ENCODE data around the gene CHRDL2. TPM values are rescaled to one million over a fixed set of nuclear protein-coding genes. Genes with fewer than 3 reads are reported as not detected.

CHRDL2 gene
- total RNA-seq (2022) (2.5 and 3.4 TPM in 2 replicates), Bru-seq, nascent RNA (percentile 30 among the genes with signal in this experiment), BruChase-seq, experiment 1, labeled RNA remaining after a 2-hour chase (percentile 21 among the genes with signal in this experiment), BruChase-seq, experiment 2, labeled RNA remaining after a 6-hour chase (percentile 25 among the genes with signal in this experiment)
- long read RNA-seq, partial matches to known transcripts = 1 of 4 reads
- long read RNA-seq, other reads (novel, unspliced or antisense) = 0 of 4 reads

- Histone ChIP-seq H3K27me3 (replicated peaks; ENCODE audit: control insufficient read depth, insufficient read depth, low read length) (no peaks in the 10 kb centered on the region), H3K9me3 (no peaks in the 10 kb centered on the region), H3K36me3 (ENCODE audit: control insufficient read depth, insufficient read depth, low read length) (no peaks in the 10 kb centered on the region), H3K4me3 (ENCODE audit: low read depth, low read length) (peak within 1 kb of the TSS; percentile 49), H3K4me1 (peaks cover 13% of the 10 kb centered on the region)
- H3K4me3 Mint-ChIP-seq (ENCODE audit: unreplicated experiment) = peak within 1 kb of the TSS; percentile 75
- H3K27ac Mint-ChIP-seq (ENCODE audit: unreplicated experiment) = no peak within 1 kb of the TSS
- peaks cover 21% of the 10 kb centered on the region for H3K4me1 Mint-ChIP-seq (ENCODE audit: low read depth, unreplicated experiment)
- intact Hi-C loops (cut with micrococcal nuclease; ENCODE audit: unreplicated experiment) = no loop called here
- CTCF ChIA-PET = interaction anchor here (0.8 to 2.1 kb wide), 3 partner anchors 21 to 96 kb away, joined by 3 to 10 read pairs (median 3); no protein-coding TSS in a partner anchor
- POLR2A ChIA-PET = no interaction called here
- peak in 1 of 2 experiments; percentile 67 for DNase-seq
- peak in 1 of 2 experiments; percentile 20 for TF ChIP-seq CTCF (IDR thresholded peaks at IDR 0.05; ENCODE audit: insufficient read depth in 1 of 2, low read depth in 1 of 2, low read length in 1 of 2, severe bottlenecking in 1 of 2, unreplicated experiment in 1 of 2)
- H3K27me3 Mint-ChIP-seq (ENCODE audit: insufficient read depth, unreplicated experiment) = peaks cover 22% of the 10 kb centered on the region
- H3K9me3 Mint-ChIP-seq (ENCODE audit: unreplicated experiment) = no peaks in the 10 kb centered on the region
- BruUV-seq (replicated peaks) = no TSS peak
- no peaks in the 10 kb centered on the region for H3K36me3 Mint-ChIP-seq (ENCODE audit: insufficient read depth, unreplicated experiment)
These were observed at the start of gene CHRDL2 for GRCh38 chr11:74731301-74732094. Gene CHRDL2 (minus strand): TSS chr11:74731426. CDS start chr11:74730888, 538 bp downstream.

GRCh38 chr11:74780248-74781005 lies 49.2 kb upstream of the CHRDL2 start:
- no peaks in the 10 kb centered on the region for H3K36me3 Mint-ChIP-seq (ENCODE audit: insufficient read depth, unreplicated experiment)
- ChIA-PET POLR2A (no interaction called here), CTCF (no interaction called here)
- H3K9me3 Mint-ChIP-seq (ENCODE audit: unreplicated experiment) = no peaks in the 10 kb centered on the region
- intact Hi-C loops (cut with micrococcal nuclease; ENCODE audit: unreplicated experiment) = no loop called here
- BruUV-seq (replicated peaks) = no TSS peak
- no peaks in the 10 kb centered on the region for H3K27me3 Mint-ChIP-seq (ENCODE audit: insufficient read depth, unreplicated experiment)
- DNase-seq = no peak
- Histone ChIP-seq H3K9me3 (no peaks in the 10 kb centered on the region), H3K4me3 (ENCODE audit: low read depth, low read length) (no peak overlapping the region), H3K27me3 (replicated peaks; ENCODE audit: control insufficient read depth, insufficient read depth, low read length) (no peaks in the 10 kb centered on the region), H3K4me1 (no peaks in the 10 kb centered on the region), H3K36me3 (ENCODE audit: control insufficient read depth, insufficient read depth, low read length) (no peaks in the 10 kb centered on the region)
- H3K4me1 Mint-ChIP-seq (ENCODE audit: low read depth, unreplicated experiment) = peaks cover 7% of the 10 kb centered on the region
- TF ChIP-seq CTCF (IDR thresholded peaks at IDR 0.05; ENCODE audit: insufficient read depth in 1 of 2, low read depth in 1 of 2, low read length in 1 of 2, severe bottlenecking in 1 of 2, unreplicated experiment in 1 of 2) = no peak
- H3K27ac Mint-ChIP-seq (ENCODE audit: unreplicated experiment) = no peak overlapping the region
- H3K4me3 Mint-ChIP-seq (ENCODE audit: unreplicated experiment) = no peak overlapping the region

GRCh38 chr11:74778581-74778980 lies 47.4 kb upstream of the CHRDL2 start:
- DNase-seq = no peak
- intact Hi-C loops (cut with micrococcal nuclease; ENCODE audit: unreplicated experiment) = no loop called here
- Histone ChIP-seq H3K36me3 (ENCODE audit: control insufficient read depth, insufficient read depth, low read length) (no peaks in the 10 kb centered on the region), H3K27me3 (replicated peaks; ENCODE audit: control insufficient read depth, insufficient read depth, low read length) (no peaks in the 10 kb centered on the region), H3K9me3 (no peaks in the 10 kb centered on the region), H3K4me3 (ENCODE audit: low read depth, low read length) (no peak overlapping the region), H3K4me1 (no peaks in the 10 kb centered on the region)
- H3K4me3 Mint-ChIP-seq (ENCODE audit: unreplicated experiment) = no peak overlapping the region
- peaks cover 7% of the 10 kb centered on the region for H3K4me1 Mint-ChIP-seq (ENCODE audit: low read depth, unreplicated experiment)
- TF ChIP-seq CTCF (IDR thresholded peaks at IDR 0.05; ENCODE audit: insufficient read depth in 1 of 2, low read depth in 1 of 2, low read length in 1 of 2, severe bottlenecking in 1 of 2, unreplicated experiment in 1 of 2) = no peak
- no peaks in the 10 kb centered on the region for H3K27me3 Mint-ChIP-seq (ENCODE audit: insufficient read depth, unreplicated experiment)
- ChIA-PET CTCF (no interaction called here), POLR2A (no interaction called here)
- no peak overlapping the region for H3K27ac Mint-ChIP-seq (ENCODE audit: unreplicated experiment)
- H3K36me3 Mint-ChIP-seq (ENCODE audit: insufficient read depth, unreplicated experiment) = no peaks in the 10 kb centered on the region
- no peaks in the 10 kb centered on the region for H3K9me3 Mint-ChIP-seq (ENCODE audit: unreplicated experiment)
- no TSS peak for BruUV-seq (replicated peaks)
